Hypothalamus (tissue), 51 donors: Measurements from ENCODE around the gene MPPED2.

Source experiments
- DNase-seq, 51 donors: peaks; one replicate each; lab custom pipeline; 2025; lab: John Stamatoyannopoulos, UW

The MPPED2 gene

DNA sequence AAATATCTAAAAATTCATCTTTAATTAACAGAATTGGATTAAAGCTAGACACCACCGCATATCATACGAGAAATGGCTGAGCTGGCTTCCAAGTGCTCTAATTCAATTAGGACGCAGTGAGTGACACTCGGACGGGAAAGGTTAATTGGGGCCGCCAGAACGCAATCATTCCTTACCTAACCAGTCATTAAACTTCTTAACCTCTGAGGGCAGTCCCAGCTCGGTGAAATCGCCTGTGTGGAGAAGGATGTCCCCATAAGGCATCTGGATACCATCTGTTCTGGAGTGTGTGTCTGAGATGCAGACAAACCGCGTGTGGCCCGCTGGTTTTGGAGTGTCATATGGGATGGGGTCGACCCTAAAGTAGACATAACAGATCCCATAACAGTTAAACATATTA lies 50.3 kb downstream of the MPPED2 start:
- DNase-seq = no peak

DNA sequence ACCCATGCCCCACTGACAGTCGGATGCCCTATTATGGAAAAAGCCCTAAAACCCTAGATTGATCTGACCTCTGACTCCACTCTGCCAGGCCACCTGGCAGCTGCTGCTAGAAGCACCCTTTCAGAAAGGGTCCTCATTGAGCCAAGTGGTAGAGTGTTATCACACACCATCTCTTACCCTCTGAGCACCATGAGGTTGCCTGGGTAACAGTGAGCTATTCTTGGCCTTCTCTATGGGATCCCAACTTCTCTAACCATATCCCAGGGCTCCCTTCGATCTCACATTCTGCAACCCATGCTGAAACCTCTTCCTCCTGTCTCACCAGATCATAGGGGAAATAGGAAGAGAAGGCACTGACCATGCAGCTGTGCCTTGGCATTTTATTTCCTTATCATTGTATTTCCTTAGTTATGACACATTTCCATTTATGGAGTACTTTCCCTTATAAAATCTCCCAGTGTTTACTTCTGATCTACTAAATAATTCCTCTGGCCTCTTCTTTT lies 52.7 kb downstream of the MPPED2 start:
- DNase-seq = no peak

DNA sequence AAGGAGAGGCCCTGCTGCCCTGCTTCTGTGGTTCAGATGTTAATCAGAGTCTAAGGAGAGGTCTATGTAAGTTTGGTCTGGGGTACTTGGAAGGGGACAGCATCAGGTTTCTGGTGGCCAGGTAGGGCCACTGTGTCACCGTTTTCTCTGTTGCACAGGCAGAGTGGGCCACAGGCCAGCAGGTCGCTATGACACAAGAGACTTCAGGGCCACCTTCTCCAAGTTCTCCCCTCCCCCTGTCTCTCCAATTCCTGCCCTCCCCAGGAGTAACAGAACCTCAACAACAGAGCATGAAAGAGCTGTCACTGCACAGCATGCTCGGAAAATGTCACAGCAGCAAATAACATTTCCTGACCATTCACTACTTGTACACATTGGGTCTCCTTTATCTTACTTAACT lies 58.6 kb downstream of the MPPED2 start:
- DNase-seq = no peak

DNA sequence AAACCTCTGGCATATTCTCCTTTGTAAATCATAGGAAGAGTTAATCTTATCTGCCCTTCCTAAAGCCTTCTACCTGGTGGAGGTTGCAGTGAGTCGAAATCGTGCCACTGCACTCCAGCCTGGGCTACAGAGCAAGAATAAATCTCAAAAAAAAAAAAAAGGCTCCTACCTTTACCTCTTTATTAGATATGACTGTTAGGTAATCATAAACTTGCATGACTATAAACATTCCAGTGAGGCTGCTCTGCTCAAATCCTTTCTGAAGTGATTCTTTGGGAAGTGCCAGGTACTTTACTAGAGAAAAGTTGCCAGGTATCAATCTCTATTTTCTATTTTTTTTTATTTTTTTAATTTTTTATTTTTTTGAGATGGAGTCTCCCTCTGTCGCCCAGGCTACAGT lies 59.6 kb downstream of the MPPED2 start:
- no peak for DNase-seq

DNA sequence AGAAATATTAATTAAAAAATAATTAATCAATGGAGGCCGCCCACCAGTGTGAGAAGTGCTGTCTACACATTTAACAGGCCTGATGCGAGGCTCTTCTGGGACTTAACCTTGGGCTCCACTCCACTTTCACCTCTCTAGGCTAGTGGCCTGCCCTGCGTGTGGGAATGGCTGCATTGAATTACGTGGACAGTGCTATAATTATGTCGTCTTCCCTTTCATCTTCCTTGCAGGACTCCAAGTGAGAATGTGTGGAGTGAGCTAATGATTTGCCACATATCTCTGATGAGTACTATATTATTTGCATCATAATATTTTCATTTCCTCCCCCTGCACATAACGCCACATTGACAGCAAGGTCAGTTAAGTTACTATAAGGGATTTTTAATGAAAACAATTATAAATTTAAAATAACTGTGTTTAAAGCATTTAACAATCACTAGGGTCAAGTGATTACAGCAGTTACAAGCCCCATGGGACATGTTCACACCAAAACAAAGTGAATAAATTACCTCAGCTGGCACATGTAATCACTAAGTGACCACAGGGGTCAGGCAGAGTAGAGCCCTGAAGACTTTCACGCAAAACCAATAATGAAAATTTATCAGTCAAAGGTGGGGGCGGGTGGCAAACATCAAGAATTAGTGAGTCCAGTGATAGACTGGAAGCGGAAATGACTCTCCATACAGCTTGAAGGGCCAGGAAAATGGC lies 63.5 kb downstream of the MPPED2 start:
- no peak for DNase-seq

DNA sequence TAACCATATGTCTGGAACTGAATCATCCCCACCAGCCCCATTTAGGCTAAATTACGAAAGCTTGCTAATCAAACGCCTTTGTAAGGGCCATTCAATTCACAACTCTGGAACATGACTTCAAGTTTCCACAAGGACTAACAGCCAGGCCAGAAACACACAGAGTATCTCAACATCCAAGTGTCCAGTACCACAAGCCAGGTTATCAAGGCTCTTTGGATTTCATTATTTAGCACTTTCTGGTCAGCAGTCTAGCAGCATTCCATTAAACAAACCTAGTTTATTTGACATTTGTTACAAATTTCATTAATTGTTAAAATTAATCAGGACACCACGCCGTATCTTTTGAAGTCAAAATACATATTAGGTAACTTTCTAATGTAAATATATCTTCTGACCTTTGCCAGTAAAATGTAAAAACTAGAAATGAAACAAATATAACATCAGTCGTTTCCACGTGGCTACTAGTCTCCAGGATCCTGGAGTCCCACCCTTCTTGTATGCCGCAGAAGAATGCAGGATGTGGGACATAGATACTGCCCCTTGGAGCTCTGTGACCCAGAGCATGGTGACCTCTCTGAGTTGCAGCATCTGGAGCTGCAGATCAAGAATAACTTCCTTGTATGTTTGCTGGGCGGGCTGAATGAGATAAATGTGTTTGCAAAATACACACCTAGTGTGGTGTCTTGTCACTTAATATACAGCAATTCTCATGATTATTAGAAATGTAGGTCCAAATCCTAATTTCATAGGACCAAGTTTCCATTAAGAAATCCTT lies 64.7 kb downstream of the MPPED2 start:
- DNase-seq = no peak

DNA sequence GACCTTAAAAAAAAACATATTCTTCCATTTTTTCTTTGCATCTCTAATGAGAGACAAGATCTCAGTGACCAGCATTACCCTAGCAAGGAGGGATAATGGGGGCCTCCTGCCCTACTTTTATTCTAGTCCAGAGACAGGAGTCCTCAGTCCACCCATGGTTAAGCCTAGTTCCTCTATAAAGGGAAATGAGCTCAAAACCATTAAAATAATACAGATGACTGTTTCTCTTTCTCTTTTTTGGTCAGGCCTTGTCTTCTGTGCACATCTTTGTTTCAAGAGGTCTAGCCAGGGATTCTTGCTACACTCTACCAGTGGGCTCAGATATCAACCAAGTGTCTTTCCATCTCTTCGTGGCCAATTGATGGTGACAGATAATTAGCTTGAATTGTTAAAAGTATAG lies 73.1 kb downstream of the MPPED2 start:
- no peak for DNase-seq

DNA sequence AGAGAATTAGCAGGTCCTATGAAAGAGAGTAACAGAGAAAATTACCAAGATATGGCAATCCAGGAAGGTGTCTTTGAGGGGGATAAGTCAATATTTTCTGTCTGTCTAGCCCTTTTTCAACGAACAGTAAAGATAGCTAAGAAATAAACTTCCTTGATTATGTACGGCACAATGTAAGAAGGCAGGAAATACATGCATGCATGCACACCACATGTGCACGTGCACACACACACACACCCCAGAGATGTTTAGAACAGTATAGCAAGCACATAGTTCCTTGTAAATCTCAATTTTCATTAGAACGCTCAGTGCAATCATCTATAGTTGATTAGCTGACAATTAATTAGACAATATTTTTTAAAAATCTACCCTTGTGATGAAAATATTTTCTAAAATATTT lies 74.7 kb downstream of the MPPED2 start:
- no peak for DNase-seq

DNA sequence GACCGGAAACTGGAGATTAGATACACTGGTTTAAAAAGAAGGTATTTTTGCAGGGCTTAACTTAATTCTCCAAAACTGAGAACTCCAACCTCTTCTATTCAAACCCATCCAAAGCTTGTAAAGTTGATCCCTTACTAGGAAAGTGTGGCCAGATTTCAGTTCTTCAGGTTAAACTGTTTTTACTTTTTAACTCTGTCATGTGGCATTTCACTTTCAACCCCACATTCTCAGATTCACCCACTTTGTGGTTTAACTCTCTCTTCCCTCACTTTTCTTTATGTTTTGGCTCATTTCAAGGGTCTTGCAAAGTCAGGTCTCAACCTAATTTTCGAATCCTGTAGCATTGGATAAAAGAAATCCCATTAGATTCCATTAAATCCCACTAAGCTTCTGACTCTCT lies 75.4 kb downstream of the MPPED2 start:
- no peak for DNase-seq

DNA sequence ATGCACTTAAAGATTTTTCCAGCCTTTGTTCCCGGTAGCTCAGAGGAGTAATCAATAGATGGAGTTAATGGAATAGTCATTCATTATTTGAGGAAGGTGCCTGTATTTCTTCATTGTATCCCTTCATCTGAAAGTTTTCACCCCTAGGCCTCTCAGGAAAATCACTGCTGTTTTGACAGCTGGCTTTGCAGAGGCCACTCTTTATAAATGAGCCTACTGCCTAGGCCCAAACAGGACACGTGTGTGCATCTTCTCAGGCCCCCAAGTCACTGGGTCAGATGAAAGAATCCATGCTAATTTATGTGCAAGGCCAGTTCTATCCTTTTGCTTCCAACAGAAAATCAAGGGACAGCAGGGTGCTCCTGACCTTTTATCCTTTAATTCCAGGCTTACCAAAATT lies 76.8 kb downstream of the MPPED2 start:
- DNase-seq = no peak

DNA sequence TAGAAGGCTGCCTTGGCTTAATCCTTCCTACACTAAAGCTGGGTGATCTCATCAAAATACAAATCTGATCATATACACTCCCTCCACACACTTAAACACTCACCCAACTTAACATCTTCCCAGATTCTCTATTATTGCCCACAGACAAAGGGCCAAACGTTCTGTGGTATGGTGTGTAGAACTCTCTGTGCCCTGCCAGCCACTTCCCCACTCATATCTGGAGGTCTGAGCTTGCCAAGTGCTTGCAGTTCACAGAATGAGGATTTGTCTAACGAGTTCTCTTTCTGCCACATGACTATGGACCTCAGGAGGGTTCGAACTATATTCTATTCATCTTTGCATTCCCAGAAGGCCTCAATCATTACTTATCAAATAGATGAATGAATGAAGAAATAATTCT lies 77.6 kb downstream of the MPPED2 start:
- DNase-seq = no peak

DNA sequence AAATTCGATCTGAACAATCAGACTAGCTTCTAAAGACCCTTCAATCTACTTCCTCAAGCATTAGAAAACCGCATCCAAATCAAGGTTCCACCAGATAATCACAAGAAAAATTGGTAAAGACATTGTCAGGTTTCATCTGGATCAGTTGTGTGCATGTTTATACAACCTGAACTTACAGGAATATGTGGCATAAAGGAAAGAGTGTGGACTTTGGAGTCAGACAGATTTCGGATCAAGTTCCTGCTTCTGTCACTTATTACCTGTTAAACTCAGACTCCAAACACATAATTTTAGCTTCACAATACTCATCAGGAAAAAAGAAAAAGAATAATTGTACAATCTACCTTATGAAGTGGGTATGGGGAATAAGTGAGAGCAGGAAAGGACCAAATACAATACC lies 80.5 kb downstream of the MPPED2 start:
- no peak for DNase-seq

DNA sequence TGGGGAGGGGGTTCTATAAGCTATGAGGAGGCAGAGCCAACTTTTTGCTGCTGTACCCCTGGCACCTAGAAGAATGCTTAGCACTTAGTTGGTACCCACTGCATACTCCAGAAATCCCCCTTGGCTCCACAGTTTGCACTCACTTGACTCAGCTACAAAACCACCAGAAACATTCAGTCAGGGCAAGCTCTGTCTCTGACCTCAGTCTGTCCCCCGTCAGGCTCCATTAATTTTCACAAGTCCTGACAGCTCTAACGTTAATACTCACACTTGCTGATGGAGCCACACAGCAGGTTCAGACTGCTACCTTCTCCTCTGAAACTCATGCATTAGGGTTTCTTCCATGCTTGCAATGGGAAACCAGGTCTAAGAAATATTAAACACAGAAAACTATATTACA lies 81.7 kb downstream of the MPPED2 start:
- DNase-seq = no peak

DNA sequence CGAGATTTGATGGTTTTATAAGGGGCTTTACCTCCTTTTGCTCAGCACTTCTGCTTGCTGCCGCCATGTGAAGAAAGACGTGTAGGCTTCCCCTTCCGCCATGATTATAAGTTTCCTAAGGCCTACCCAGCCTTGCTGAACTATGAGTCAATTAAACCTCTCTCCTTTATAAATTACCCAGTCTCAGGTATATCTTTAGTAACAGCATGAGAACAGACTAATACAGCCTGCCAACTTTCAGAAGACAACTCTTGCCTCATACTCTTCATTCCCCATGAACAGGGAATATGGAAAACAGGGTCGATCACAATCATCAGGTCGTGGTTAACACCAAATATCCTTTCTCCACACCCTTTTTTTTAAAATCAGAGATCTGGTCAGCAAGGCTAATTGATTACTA lies 83.0 kb downstream of the MPPED2 start:
- DNase-seq = no peak

DNA sequence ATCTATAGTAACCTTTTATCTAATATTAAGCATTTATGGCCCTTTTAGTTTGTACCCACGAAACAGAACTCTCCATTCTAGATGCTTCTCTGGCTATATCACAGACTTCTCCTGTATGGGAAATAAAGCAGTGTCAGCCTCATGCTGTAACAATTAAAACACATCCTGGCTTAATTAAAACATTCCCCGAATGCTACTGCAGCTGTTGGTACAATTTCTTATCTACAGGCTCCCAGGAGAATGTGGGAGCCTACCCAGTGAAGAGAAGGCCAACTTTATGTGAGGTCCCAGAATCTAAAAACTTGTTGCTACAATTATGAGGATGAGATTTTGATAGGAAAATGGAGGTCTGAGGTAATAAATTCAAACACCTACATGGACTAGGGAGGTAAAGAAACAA lies 83.8 kb downstream of the MPPED2 start:
- no peak for DNase-seq

DNA sequence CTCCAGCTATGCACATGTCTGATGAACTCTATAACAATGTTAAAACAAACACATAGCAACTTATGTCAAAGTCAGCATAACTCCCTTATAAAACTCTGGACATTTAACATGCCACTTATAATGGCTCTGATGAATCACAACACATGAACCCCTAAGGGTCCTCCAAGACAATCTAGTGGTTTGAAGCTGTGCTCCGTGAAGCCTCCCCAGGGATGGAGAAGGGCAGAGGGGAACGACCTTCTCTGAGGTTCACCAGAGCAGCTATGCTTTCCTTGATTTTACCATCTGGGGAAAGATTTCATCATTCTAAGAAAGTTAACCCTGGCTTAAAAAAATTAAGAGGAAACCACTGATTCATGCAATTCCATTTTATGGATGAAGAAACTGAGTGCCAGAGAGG lies 84.4 kb downstream of the MPPED2 start:
- DNase-seq = no peak

DNA sequence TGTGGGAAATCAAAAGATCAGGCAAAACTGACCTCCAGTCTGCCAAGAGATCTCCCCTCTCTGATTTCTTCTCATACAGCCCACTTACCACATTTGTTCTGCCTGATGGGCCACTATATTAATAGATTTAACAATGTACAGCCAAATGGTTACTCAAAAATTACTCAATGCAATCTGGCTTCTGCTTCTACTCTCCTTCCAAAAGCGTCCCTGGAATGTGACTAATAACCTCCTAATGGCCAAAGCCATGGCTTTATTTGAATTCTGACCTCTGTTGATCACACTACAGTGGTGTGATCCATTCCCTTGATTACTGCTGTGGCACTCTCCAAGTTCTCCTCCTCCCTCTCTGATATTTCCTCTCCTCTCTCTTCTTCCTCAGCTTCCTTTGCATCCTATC lies 86.2 kb downstream of the MPPED2 start:
- no peak for DNase-seq

DNA sequence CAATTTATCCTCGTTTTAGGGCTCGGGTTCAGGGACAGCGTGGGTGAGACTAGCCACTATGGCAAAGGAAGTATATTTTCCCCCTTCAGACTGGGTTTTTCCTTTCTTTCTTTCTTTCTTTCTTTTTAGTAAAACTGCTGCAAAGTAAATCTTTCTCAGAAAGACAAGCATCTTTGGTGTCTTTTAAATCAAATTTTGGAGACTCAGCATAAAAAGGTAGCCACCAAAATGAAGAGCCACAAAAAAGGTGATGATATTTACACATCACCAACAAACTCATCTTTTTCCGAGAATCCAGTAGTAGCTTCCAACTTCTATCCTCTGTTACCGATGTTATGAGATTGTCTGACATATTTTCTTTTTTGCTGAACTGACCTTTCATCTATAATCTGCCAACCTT lies 88.6 kb downstream of the MPPED2 start:
- DNase-seq = no peak

DNA sequence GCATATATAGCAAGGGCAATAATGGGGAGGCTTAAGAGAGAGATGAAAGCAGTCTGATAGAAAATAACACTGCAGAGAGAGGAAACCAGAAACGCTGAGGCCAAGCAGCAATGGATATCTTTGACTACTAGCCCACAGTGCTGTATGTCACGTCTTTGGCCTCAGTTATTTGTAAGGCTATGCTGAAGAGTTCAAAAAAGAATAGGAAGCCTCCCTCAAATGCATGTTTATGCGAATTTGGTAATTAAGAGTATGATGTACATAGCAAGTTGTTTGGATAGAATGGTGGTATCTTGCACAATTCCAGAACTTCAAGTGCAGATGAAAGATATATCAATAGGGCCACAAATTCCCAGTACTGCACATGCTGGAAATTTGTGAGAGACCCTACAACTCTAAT lies 89.2 kb downstream of the MPPED2 start:
- no peak for DNase-seq

DNA sequence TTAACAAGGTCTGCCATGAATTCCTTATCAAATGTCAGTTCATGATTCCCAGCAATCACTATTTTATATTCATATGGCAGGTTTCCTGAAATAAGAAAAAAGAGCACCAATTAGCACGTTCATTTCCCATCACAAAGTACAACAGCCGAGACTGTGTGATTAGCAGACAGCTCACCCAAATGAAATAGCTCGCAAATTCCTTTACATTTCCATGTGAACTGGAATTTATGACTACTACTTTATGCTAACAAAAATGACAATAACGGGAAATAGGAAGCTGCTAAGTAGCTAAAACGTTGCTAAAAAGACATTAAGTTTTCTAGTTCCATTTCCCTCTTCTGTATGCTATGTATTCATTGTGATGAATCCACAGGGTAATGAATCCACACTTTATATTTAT lies 90.7 kb downstream of the MPPED2 start:
- no peak for DNase-seq

DNA sequence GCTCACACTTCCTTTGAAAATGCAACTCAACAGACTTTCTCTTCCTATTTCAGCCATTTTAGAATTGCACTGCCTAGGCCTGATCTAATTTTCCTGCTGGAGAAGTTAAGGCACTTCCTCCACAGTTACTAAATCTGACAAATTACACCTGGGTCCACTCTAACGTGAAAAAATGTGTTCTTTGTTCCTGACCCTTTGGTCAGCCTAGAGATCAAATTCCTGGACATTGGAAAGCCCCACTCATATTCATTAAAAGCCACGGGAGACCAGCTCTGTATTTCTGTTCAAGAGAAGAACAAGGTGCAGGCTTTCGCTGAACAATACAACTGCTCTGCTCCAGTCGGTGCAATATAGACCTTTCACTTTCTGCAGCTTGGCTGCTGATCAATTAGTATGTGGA lies 96.6 kb downstream of the MPPED2 start:
- DNase-seq = no peak

DNA sequence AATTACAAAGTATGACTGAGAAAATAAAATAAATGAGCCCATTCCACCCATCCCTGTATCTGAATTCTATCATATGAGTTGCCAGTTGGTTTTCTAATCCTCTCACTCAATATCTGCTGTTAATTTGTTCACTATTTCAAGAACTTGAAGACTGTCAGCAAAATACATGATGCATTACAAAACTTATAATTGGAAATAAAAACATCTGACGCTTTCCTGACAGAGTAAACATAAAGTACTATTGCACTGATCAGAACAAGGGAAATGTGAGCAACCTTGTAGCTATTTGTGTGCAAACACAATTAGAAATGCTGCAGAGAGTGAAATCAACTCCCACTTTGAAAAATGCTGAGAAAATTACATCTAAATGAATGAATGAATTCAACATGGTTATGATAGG lies 97.1 kb downstream of the MPPED2 start:
- no peak for DNase-seq
